Ureter (tissue), 1 donor: ENCODE data around the gene CXCR3. TPM values are rescaled to one million over a fixed set of nuclear protein-coding genes. Genes with fewer than 3 reads are reported as not detected.
"Not testable (repeated sequence)": the region's sequence is repeated elsewhere in the genome, so short reads cannot be mapped to it uniquely, and the experiment has no call there.

Source experiments
- DNase-seq: peaks from one replicate; pipeline ENCODE4 v3.0.0-alpha.2; 2020; ENCODE audit warnings: low spot score
- total RNA-seq: library from RNA; stranded (reverse); gene quantifications from one replicate; pipeline ENCODE4 v1.2.4, GENCODE V29; 2023
- donor health status: DM: yes; HTN: yes; CAD: no.

Gene CXCR3
- total RNA-seq, 1 donor from 2014 or later = 0.89 TPM

- DNase-seq = no peak
These were observed 18.3 kb upstream of the CXCR3 start for GRCh38 chrX:71636438-71637252.

DNA sequence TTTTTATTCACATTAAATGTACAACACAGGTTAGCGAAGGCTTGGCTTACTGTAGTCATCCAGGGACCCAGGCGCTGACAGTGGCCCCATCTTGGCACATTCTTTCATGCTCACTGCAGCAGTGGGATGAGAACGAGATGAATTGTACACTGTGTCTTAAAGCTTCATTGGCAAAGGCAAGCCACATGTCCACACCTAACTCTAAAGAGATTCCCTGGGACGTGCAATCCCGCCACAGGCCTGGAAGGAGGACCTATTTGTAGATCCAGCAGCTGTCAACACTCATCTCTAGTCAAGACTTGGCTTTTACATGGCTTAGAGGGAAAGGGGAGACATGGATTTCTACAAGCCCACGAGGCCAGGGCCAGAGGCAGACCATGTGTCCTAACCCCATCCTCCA lies 16.1 kb upstream of the CXCR3 start:
- no peak for DNase-seq

GRCh38 chrX:71632923-71633657 lies 14.8 kb upstream of the CXCR3 start:
- no peak for DNase-seq

DNA sequence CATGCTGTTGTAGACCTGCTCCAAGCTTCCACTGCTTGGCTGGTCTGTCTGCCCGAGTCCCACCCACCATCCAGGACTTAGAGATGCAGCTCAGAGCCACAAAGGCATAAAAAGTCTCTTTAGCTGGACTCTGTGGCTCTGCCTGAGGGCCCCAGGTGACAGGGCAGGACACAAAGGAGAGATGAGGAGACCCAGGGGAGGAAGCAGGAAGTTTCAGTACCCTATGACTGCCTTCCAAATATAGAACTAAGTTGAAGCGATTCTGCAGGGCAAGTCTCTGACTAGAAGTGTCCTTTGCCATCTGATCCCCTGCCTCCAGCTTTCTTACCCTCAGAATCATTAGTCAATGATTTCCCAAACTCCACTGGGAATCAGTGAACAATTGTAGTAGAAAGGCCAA lies 11.2 kb upstream of the CXCR3 start:
- DNase-seq = no peak

DNA sequence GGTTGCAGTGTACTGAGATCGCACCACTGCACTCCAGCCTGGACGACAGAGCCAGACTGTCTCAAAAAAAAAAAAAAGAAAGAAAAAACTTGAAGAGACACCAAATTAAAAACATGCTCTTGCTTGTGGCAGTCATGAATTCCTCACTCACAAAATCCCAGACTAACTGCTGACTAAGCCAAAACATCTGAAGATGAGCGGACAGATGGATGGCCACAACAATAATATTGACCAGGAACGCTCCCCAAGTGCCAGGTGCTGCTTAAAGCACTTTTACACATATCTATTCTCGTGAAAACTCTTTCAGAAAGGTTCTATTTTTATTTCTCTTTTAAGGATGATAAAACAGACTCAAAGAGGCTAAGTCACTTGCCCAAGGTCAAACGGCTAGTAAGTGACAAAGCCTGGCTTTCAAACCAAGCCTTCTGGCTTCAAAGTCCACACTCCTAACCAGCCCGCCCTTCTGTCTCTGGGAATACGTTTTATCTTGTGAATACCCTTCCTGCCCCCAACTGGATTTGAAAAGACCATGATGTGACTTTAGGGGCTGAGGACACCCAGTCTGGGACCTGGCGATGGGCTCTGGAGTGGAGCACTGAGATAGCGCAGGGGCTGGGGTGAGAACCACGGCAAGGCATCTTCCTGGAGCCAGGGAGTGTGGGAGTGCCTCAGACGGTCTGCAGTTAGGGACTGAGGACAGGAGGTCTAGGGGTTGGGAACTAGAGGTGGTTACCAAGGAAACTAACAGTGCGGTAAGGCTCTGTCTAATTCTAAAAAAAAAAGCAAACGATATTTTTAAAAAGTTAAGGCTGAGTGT lies 9.5 kb upstream of the CXCR3 start:
- DNase-seq = no peak

GRCh38 chrX:71626576-71626975 lies 8.3 kb upstream of the CXCR3 start:
- DNase-seq = no peak

- no peak for DNase-seq
These were observed 7.2 kb upstream of the CXCR3 start for GRCh38 chrX:71625471-71625870.

GRCh38 chrX:71623714-71624113 lies 5.4 kb upstream of the CXCR3 start:
- DNase-seq = no peak

- DNase-seq = peak; percentile 79
These were observed 4.5 kb upstream of the CXCR3 start for GRCh38 chrX:71622576-71623450.

GRCh38 chrX:71622032-71622575 lies 3.8 kb upstream of the CXCR3 start:
- no peak for DNase-seq

- DNase-seq = no peak
These were observed 3.3 kb upstream of the CXCR3 start for GRCh38 chrX:71621603-71622002.

GRCh38 chrX:71619986-71620385 lies 1.7 kb upstream of the CXCR3 start:
- no peak for DNase-seq

DNA sequence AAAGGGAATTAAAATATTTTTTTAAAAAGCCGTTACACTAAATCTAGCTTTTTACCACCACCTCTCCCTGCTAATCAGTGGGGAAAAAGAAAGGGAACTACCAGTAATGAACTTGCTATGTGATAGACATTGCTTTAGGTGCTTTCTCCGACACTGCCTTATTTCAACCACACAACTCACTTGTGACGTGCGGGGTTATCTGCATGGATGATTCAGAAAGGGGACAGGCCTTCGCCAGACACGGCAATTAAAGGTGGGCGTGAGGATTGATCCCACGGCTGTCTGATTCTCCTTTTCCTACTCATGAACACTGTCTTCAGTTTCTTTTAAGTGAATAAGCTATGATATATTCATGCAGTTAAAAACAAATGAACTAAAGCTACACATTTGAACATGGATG lies 882 bp upstream of the CXCR3 start:
- DNase-seq = no peak

GRCh38 chrX:71618787-71619186 lies 476 bp upstream of the CXCR3 start:
- DNase-seq = no peak

DNA sequence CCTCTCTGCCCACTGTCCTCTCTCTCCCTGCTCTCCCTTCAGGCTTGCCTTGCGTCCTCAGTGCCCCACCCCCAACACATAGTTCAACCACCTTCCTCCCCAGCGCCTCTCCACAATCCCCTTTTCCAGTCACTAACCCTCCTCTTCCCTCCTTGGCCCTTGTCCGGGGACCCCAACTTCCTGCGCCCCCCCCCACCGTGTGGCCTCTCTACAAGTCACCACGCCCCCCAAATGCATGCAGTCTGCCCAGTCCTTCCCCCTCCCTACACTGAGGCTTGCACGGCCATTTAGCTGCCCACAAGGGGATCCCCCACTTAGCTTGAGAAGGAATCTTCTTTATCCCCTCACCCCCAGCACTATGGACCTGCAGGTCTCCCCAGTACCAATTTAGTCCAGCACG lies 569 bp downstream of the CXCR3 start:
- no peak for DNase-seq

- no peak for DNase-seq
These were observed 1.4 kb downstream of the CXCR3 start for GRCh38 chrX:71616672-71617529.

GRCh38 chrX:71615954-71616353 lies 2.4 kb downstream of the CXCR3 start:
- no peak for DNase-seq

DNA sequence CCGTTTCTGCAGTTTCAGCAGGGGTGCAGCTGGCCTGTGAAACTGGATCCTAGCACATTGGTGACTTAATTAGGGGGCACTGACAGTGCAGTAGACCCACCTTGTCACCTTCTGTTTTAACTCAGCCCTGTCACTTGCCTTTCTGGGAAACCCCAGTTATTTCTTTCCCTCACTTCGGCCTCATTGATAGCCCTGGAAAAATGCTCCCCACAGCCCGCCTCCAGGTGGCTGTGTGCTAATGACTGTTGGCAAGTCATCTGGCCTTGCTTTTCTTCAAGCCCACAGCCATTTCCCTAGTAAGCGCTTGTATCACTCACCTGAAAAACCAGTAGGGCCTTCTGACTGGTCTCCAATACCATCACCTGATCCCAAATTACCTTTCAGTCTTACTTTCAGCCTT lies 3.3 kb downstream of the CXCR3 start:
- no peak for DNase-seq

DNA sequence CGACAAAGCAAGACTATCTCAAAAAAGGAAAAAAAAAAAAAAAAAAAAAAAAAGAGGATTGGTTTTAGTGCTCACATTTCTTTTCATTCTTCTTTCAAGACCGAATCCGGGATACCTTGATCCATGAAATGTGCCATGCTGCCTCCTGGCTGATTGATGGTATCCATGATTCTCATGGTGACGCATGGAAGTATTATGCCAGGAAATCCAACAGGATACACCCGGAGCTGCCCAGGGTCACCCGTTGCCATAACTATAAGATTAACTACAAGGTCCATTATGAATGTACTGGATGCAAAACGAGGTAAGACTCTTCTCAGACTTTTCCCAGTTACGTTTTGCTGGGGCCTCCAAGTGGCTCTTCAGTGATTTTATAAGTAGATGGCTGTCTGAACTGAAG lies 6.1 kb downstream of the CXCR3 start:
- no peak for DNase-seq

DNA sequence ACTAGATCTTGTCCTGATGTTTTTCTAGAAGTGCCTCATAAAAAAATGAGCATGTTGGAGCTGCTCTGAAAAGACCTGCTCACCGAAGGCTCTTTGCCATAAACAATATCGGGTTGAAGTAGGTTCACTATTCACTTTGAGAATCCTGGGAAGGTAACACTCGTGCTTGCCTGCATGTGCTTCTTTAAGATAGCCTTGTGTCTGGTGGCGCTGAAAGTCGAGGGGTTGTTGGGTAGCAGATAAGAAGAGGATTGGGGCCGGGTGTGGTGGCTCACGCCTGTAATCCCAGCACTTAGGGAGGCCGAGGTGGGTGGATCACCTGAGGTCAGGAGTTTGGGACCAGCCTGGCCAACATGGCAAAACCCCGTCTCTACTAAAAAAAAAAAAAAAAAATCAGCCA lies 6.6 kb downstream of the CXCR3 start:
- not testable (repeated sequence) for DNase-seq
